ENCODE results near the gene BCAS3.

BCAS3 gene

DNA sequence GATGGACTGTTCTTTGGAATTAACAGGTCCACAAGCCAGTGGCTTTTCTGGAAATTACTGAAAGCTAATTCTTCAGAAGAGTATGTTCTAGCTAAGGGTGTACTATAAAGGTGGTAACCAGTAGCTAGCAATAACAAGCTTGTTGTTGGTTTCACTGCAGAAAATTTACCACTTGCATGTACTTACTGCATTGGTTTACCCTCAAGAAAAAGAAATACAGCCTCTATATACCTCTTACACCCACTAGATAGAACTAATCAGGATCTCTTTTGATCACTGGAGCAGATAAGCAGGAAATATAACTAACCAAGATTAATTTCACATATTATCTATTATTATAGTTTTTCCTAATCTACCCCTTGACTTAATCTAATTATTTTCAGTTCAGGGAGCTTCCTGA, 537.1 kb downstream of the BCAS3 start:
- no peaks in the 10 kb centered on the region for H3K9me3 ChIP-seq (ENCODE audit: control insufficient read depth, insufficient read depth, low read length)
- no peaks in the 10 kb centered on the region for H3K79me2 ChIP-seq (ENCODE audit: control insufficient read depth, low read length)
- H3K4me3 ChIP-seq (ENCODE audit: low read length) = no peak overlapping the region
- H3K36me3 ChIP-seq (ENCODE audit: control insufficient read depth, low read length) = no peaks in the 10 kb centered on the region
- H4K20me1 ChIP-seq (ENCODE audit: control insufficient read depth, insufficient read depth, low read depth, low read length) = no peaks in the 10 kb centered on the region
- no peaks in the 10 kb centered on the region for H3K9me2 ChIP-seq (replicated peaks; ENCODE audit: control insufficient read depth, low read length)
- H3K4me1 ChIP-seq (ENCODE audit: control insufficient read depth, low read length) = no peaks in the 10 kb centered on the region
- TF ChIP-seq EZH2phosphoT487 (IDR thresholded peaks at IDR 0.05; ENCODE audit: borderline replicate concordance, low read length) = no peak
- TF ChIP-seq, protein P1, sequence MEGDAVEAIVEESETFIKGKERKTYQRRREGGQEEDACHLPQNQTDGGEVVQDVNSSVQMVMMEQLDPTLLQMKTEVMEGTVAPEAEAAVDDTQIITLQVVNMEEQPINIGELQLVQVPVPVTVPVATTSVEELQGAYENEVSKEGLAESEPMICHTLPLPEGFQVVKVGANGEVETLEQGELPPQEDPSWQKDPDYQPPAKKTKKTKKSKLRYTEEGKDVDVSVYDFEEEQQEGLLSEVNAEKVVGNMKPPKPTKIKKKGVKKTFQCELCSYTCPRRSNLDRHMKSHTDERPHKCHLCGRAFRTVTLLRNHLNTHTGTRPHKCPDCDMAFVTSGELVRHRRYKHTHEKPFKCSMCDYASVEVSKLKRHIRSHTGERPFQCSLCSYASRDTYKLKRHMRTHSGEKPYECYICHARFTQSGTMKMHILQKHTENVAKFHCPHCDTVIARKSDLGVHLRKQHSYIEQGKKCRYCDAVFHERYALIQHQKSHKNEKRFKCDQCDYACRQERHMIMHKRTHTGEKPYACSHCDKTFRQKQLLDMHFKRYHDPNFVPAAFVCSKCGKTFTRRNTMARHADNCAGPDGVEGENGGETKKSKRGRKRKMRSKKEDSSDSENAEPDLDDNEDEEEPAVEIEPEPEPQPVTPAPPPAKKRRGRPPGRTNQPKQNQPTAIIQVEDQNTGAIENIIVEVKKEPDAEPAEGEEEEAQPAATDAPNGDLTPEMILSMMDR (IDR thresholded peaks at IDR 0.05; ENCODE audit: low read depth, low read length, poor library complexity, severe bottlenecking) = no peak
- H3K27me3 ChIP-seq (ENCODE audit: control insufficient read depth, low read length) = peaks cover 2% of the 10 kb centered on the region; the same call in 1 of the 2 replicates
- H3K4me2 ChIP-seq (ENCODE audit: low read length) = no peak overlapping the region
- no peak overlapping the region for H3K27ac ChIP-seq (ENCODE audit: low read depth, low read length)
- H3F3A ChIP-seq (ENCODE audit: control insufficient read depth, insufficient read depth) = no peaks in the 10 kb centered on the region

DNA sequence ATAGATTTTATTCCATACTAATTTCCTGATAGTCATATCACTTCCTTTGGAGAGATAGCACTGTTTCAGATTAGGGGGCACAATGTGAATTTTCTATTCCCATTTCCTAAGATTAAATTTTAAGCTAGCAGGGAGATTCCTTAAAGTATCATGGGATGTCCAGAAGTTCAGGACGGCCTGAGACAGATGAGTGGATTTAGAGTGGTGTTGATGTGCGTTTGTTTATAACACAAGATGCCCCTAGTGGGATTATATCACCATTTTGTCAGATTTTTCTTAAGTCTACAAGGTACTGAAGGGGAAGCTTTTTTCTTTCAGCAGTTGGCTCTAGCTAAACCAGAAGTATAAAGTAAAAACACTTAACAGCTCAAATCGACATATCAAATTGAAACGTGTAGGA, 538.4 kb downstream of the BCAS3 start:
- TF ChIP-seq, protein P1 (IDR thresholded peaks at IDR 0.05; ENCODE audit: low read depth, low read length, poor library complexity, severe bottlenecking) = no peak
- no peak for TF ChIP-seq EZH2phosphoT487 (IDR thresholded peaks at IDR 0.05; ENCODE audit: borderline replicate concordance, low read length)
- no peaks in the 10 kb centered on the region; the same call in 1 of the 2 replicates for H3K27me3 ChIP-seq (ENCODE audit: control insufficient read depth, low read length)
- H3K4me1 ChIP-seq (ENCODE audit: control insufficient read depth, low read length) = no peaks in the 10 kb centered on the region
- no peaks in the 10 kb centered on the region for H3F3A ChIP-seq (ENCODE audit: control insufficient read depth, insufficient read depth)
- no peaks in the 10 kb centered on the region for H3K36me3 ChIP-seq (ENCODE audit: control insufficient read depth, low read length)
- H3K79me2 ChIP-seq (ENCODE audit: control insufficient read depth, low read length) = no peaks in the 10 kb centered on the region
- no peak overlapping the region for H3K4me3 ChIP-seq (ENCODE audit: low read length)
- H3K27ac ChIP-seq (ENCODE audit: low read depth, low read length) = no peak overlapping the region
- no peaks in the 10 kb centered on the region for H4K20me1 ChIP-seq (ENCODE audit: control insufficient read depth, insufficient read depth, low read depth, low read length)
- H3K4me2 ChIP-seq (ENCODE audit: low read length) = no peak overlapping the region
- H3K9me2 ChIP-seq (replicated peaks; ENCODE audit: control insufficient read depth, low read length) = no peaks in the 10 kb centered on the region
- H3K9me3 ChIP-seq (ENCODE audit: control insufficient read depth, insufficient read depth, low read length) = no peaks in the 10 kb centered on the region

DNA sequence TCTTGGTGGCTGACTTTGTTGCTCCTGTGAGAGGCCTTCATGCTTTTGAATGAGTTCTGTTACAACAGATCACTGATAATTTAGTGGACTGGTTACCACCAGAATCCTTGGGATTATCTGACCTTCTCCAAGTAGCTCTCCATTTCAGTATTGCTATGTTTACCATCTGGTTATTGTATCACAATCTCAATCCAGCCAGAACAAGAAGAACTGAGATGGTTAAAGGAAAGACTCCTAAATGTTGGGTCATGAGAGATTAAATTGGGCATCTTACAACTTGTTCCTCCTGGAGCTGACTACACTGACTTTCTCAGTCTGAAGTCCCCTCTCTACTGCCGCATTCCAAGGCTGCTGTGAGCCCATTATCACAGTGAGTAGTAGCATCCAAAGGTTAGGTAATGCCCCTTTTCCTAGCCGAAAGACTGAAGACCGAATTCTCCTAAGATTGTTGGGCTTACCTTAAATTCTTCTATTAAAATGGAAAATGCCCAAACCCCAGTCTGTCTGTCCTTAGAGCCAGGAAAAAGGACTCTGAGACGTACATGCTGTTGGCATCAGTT, 540.3 kb downstream of the BCAS3 start:
- no peak for TF ChIP-seq EZH2phosphoT487 (IDR thresholded peaks at IDR 0.05; ENCODE audit: borderline replicate concordance, low read length)
- TF ChIP-seq, protein P1 (IDR thresholded peaks at IDR 0.05; ENCODE audit: low read depth, low read length, poor library complexity, severe bottlenecking) = no peak
- Histone ChIP-seq H4K20me1 (ENCODE audit: control insufficient read depth, insufficient read depth, low read depth, low read length) (no peaks in the 10 kb centered on the region), H3K79me2 (ENCODE audit: control insufficient read depth, low read length) (no peaks in the 10 kb centered on the region), H3K4me2 (ENCODE audit: low read length) (no peak overlapping the region), H3F3A (ENCODE audit: control insufficient read depth, insufficient read depth) (no peaks in the 10 kb centered on the region), H3K4me3 (ENCODE audit: low read length) (no peak overlapping the region), H3K4me1 (ENCODE audit: control insufficient read depth, low read length) (no peaks in the 10 kb centered on the region), H3K36me3 (ENCODE audit: control insufficient read depth, low read length) (no peaks in the 10 kb centered on the region), H3K9me3 (ENCODE audit: control insufficient read depth, insufficient read depth, low read length) (no peaks in the 10 kb centered on the region), H3K27ac (ENCODE audit: low read depth, low read length) (no peak overlapping the region), H3K9me2 (replicated peaks; ENCODE audit: control insufficient read depth, low read length) (no peaks in the 10 kb centered on the region), H3K27me3 (ENCODE audit: control insufficient read depth, low read length) (peaks cover 3% of the 10 kb centered on the region; the same call in 1 of the 2 replicates)

All from DOHH2 (cell line).